ENCODE results near the gene BAIAP3. TPM values are rescaled to one million over a fixed set of nuclear protein-coding genes. Genes with fewer than 3 reads are reported as not detected.
A peak's percentile ranks its signal among the peaks of the same experiment; 100 is the strongest.

The BAIAP3 gene
- total RNA-seq, 1 experiment from 2014 or later, result not detected

GRCh38 chr16:1331712-1332617, 1.5 kb upstream of the BAIAP3 start:
- Histone ChIP-seq H3K9me2 (replicated peaks; ENCODE audit: insufficient read depth, low read length) (no peaks in the 10 kb centered on the region), H3K4me2 (ENCODE audit: low read depth, low read length, poor library complexity, severe bottlenecking) (no peak overlapping the region), H3K4me3 (ENCODE audit: low read length) (no peak overlapping the region), H3K9me3 (ENCODE audit: low read length) (peaks cover 6% of the 10 kb centered on the region), H3K79me2 (ENCODE audit: low read length) (no peaks in the 10 kb centered on the region), H3K27me3 (ENCODE audit: low read length) (no peaks in the 10 kb centered on the region), H2AFZ (ENCODE audit: low read length) (no peak overlapping the region), H4K20me1 (ENCODE audit: insufficient read depth, low read depth, low read length) (no peaks in the 10 kb centered on the region), H3K27ac (ENCODE audit: low read length) (no peak overlapping the region), H3K4me1 (ENCODE audit: low read length) (peaks cover 8% of the 10 kb centered on the region; the same call in 1 of the 2 replicates), H3K36me3 (ENCODE audit: insufficient read depth, low read length) (no peaks in the 10 kb centered on the region), H3K9ac (ENCODE audit: low read length) (no peak overlapping the region)
- peak; percentile 82 for DNase-seq

DNA sequence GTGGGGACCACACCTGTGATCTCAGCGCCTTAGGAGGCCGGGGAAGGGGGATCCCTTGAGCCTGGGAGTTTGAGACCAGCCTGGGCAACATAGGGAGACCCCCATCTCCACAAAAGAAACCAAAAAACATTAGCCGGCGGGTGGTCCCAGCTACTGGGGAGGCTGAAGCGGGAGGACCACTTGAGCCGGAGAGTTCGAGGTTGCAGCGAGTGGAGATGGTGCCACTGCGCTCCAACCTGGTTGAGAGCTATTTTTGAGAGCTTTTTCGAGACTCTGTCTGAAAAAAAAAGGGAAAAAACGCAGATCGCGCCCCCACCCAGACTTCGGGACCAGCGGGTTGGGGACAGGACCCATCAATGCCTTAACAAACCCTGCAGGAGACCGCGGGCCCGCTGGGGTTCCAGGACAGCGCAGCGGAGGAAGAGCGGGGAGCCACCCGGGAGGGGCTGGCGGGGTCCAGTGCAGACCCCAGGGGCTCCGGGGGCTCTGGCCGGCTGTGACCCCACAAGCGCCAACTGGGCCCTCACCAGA, 762 bp upstream of the BAIAP3 start:
- no peak overlapping the region for H3K9ac ChIP-seq (ENCODE audit: low read length)
- DNase-seq, result no peak
- H2AFZ ChIP-seq (ENCODE audit: low read length), result no peak overlapping the region
- peaks cover 8% of the 10 kb centered on the region; the same call in 1 of the 2 replicates for H3K4me1 ChIP-seq (ENCODE audit: low read length)
- H3K27ac ChIP-seq (ENCODE audit: low read length), result no peak overlapping the region
- H3K9me2 ChIP-seq (replicated peaks; ENCODE audit: insufficient read depth, low read length), result no peaks in the 10 kb centered on the region
- no peaks in the 10 kb centered on the region for H3K36me3 ChIP-seq (ENCODE audit: insufficient read depth, low read length)
- H3K27me3 ChIP-seq (ENCODE audit: low read length), result no peaks in the 10 kb centered on the region
- no peaks in the 10 kb centered on the region; the same call in 1 of the 2 replicates for H4K20me1 ChIP-seq (ENCODE audit: insufficient read depth, low read depth, low read length)
- no peak overlapping the region for H3K4me3 ChIP-seq (ENCODE audit: low read length)
- no peak overlapping the region for H3K4me2 ChIP-seq (ENCODE audit: low read depth, low read length, poor library complexity, severe bottlenecking)
- no peaks in the 10 kb centered on the region for H3K79me2 ChIP-seq (ENCODE audit: low read length)
- H3K9me3 ChIP-seq (ENCODE audit: low read length), result peaks cover 6% of the 10 kb centered on the region

DNA sequence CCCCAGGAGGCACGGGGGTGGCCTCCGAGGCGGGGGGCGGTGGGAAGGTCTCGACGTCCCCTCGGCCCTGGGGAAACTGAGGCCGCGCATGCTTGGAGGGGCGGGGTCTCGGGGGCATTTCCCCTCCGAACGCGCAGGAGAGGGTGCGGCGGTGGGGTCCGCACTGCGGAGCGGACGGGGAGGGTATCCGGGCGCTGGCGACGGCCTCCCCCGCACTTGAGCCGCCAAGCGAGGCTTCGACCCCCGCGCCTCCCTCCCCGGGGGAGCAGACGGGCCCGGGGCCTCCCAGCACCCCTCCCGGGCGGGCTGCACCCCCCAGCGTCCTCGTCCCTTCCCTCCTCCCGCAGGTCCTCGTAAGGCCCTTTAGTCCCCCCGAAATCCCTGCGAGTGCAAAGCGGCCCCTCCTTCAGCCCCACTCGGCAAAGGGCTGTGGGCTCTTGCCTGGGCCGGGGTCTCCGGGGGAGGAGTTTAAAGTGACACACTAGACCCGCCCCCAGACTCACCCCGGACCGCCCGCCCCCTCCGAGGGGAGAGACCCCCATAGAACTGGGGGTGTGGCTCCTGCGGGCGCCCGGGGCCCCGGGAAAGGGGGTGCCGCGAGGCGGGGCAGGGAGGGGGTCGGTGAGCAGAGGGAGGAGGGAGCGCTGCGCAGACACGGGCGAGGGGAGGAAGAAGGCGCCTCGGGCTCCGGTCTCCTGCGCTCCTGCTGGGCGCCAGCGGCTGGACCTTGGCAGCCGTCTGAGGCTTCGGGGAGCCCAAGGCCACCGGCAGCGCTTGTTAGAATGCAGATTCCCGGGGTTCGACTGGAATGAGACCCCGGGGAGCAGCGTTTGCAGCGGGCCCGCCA, 632 bp downstream of the BAIAP3 start:
- Histone ChIP-seq H3K27ac (ENCODE audit: low read length) (no peak overlapping the region), H3K4me2 (ENCODE audit: low read depth, low read length, poor library complexity, severe bottlenecking) (no peak overlapping the region), H3K9me3 (ENCODE audit: low read length) (peaks cover 6% of the 10 kb centered on the region), H3K79me2 (ENCODE audit: low read length) (no peaks in the 10 kb centered on the region), H3K9me2 (replicated peaks; ENCODE audit: insufficient read depth, low read length) (no peaks in the 10 kb centered on the region), H3K4me1 (ENCODE audit: low read length) (peaks cover 8% of the 10 kb centered on the region; the same call in 1 of the 2 replicates), H4K20me1 (ENCODE audit: insufficient read depth, low read depth, low read length) (no peaks in the 10 kb centered on the region; the same call in 1 of the 2 replicates), H3K4me3 (ENCODE audit: low read length) (no peak overlapping the region), H3K9ac (ENCODE audit: low read length) (no peak overlapping the region), H3K36me3 (ENCODE audit: insufficient read depth, low read length) (no peaks in the 10 kb centered on the region), H3K27me3 (ENCODE audit: low read length) (no peaks in the 10 kb centered on the region), H2AFZ (ENCODE audit: low read length) (no peak overlapping the region)
- no peak for DNase-seq

GRCh38 chr16:1334739-1335138, 1.3 kb downstream of the BAIAP3 start:
- H3K4me3 ChIP-seq (ENCODE audit: low read length), result no peak overlapping the region
- no peaks in the 10 kb centered on the region for H3K9me2 ChIP-seq (replicated peaks; ENCODE audit: insufficient read depth, low read length)
- H3K9ac ChIP-seq (ENCODE audit: low read length), result no peak overlapping the region
- DNase-seq, result no peak
- H4K20me1 ChIP-seq (ENCODE audit: insufficient read depth, low read depth, low read length), result no peaks in the 10 kb centered on the region; the same call in 1 of the 2 replicates
- H3K79me2 ChIP-seq (ENCODE audit: low read length), result no peaks in the 10 kb centered on the region
- H2AFZ ChIP-seq (ENCODE audit: low read length), result no peak overlapping the region
- no peaks in the 10 kb centered on the region for H3K27me3 ChIP-seq (ENCODE audit: low read length)
- peaks cover 6% of the 10 kb centered on the region for H3K9me3 ChIP-seq (ENCODE audit: low read length)
- no peak overlapping the region for H3K4me2 ChIP-seq (ENCODE audit: low read depth, low read length, poor library complexity, severe bottlenecking)
- H3K27ac ChIP-seq (ENCODE audit: low read length), result no peak overlapping the region
- H3K36me3 ChIP-seq (ENCODE audit: insufficient read depth, low read length), result no peaks in the 10 kb centered on the region
- peaks cover 8% of the 10 kb centered on the region; the same call in 1 of the 2 replicates for H3K4me1 ChIP-seq (ENCODE audit: low read length)

DNA sequence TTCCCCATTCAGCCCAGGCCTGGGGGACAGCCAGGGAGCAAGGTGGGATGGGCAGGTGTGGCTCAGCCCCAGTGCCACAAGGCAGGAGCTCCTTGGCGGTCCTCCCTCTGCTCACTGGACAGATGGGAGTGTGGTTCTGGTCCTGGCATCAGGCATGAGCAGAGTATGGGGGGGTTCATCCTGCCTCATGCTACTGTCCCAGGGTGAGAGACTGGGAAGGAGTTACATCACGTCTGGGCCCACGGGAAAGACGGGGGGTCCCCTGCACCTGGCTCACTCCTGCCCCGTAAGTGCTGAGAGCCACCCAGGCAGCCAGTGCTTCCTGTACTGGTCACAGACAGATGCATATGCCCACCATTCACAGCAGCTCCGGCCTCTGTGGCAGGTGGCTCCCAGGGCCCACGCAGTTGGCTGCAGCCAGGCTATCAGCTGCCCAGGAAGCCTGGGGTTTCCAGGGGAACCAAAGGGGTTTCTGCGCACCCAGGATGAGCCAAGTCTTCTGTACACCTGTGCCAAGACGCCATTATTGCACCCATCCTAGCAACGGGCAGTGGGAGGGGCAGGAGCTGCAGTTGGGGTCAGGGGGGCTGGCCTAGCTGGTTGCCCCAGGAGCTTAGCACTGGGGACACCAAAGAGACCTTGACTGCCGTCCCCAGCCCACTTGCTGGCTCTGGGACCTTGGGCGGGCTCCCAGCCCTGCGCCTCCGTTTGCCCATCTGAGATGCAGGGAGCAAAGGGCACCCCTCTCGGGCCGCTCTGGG, 1.9 kb downstream of the BAIAP3 start:
- no peak for DNase-seq
- no peak overlapping the region for H2AFZ ChIP-seq (ENCODE audit: low read length)
- H3K79me2 ChIP-seq (ENCODE audit: low read length), result no peaks in the 10 kb centered on the region
- no peaks in the 10 kb centered on the region; the same call in 1 of the 2 replicates for H4K20me1 ChIP-seq (ENCODE audit: insufficient read depth, low read depth, low read length)
- no peak overlapping the region for H3K9ac ChIP-seq (ENCODE audit: low read length)
- peaks cover 1% of the 10 kb centered on the region; the same call in 1 of the 2 replicates for H3K9me3 ChIP-seq (ENCODE audit: low read length)
- H3K4me1 ChIP-seq (ENCODE audit: low read length), result peaks cover 8% of the 10 kb centered on the region; the same call in 1 of the 2 replicates
- H3K9me2 ChIP-seq (replicated peaks; ENCODE audit: insufficient read depth, low read length), result no peaks in the 10 kb centered on the region
- H3K27me3 ChIP-seq (ENCODE audit: low read length), result no peaks in the 10 kb centered on the region
- no peak overlapping the region for H3K4me2 ChIP-seq (ENCODE audit: low read depth, low read length, poor library complexity, severe bottlenecking)
- no peak overlapping the region for H3K4me3 ChIP-seq (ENCODE audit: low read length)
- no peaks in the 10 kb centered on the region for H3K36me3 ChIP-seq (ENCODE audit: insufficient read depth, low read length)
- no peak overlapping the region for H3K27ac ChIP-seq (ENCODE audit: low read length)

DNA sequence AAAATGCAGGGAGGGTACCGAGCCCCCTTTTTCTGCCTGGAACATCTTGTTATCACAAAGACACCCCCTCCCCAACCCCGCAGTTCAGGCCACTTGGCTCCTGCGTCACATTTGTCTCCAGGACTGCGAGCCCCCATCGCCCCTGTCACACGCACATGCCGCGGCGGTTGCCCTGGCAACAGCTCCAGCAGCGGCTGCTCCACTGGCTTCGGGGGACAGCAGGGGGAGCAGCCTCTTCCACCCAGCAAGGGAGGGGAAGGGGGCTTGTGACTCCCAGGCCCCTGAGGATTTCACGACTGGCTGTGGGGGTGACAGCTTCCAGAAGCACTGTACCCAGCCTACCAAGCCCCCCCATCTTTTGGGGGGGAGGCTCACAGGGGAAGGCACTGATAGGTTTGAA, 2.6 kb downstream of the BAIAP3 start:
- H3K4me3 ChIP-seq (ENCODE audit: low read length), result no peak overlapping the region
- no peaks in the 10 kb centered on the region for H3K9me3 ChIP-seq (ENCODE audit: low read length)
- no peak overlapping the region for H3K9ac ChIP-seq (ENCODE audit: low read length)
- no peaks in the 10 kb centered on the region for H3K9me2 ChIP-seq (replicated peaks; ENCODE audit: insufficient read depth, low read length)
- no peak overlapping the region for H3K4me2 ChIP-seq (ENCODE audit: low read depth, low read length, poor library complexity, severe bottlenecking)
- no peaks in the 10 kb centered on the region for H3K27me3 ChIP-seq (ENCODE audit: low read length)
- H4K20me1 ChIP-seq (ENCODE audit: insufficient read depth, low read depth, low read length), result no peaks in the 10 kb centered on the region; the same call in 1 of the 2 replicates
- peak; percentile 65 for DNase-seq
- peaks cover 8% of the 10 kb centered on the region; the same call in 1 of the 2 replicates for H3K4me1 ChIP-seq (ENCODE audit: low read length)
- no peak overlapping the region for H2AFZ ChIP-seq (ENCODE audit: low read length)
- no peaks in the 10 kb centered on the region for H3K79me2 ChIP-seq (ENCODE audit: low read length)
- H3K36me3 ChIP-seq (ENCODE audit: insufficient read depth, low read length), result no peaks in the 10 kb centered on the region
- no peak overlapping the region for H3K27ac ChIP-seq (ENCODE audit: low read length)

DNA sequence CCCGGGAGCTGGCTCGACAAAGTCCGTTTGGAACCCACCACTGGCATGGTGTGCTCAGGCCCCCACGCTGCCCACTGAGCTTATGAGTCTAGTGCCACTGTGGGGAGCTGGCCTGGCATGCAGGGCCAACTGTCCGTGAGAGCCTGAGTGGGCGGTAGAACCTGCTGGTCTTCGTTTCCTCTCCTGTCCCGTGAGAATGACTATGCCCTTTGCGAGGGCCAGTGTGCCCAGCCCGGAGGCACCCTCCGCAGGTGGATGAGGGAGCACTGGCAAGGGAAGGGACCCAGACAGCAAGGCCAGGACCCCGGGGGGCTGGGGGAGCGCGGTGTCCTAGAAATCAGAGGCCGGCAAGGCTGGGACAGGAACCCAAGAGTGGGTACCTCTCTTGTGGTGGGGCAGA, 3.2 kb downstream of the BAIAP3 start:
- H3K4me3 ChIP-seq (ENCODE audit: low read length), result no peak overlapping the region
- no peaks in the 10 kb centered on the region; the same call in 1 of the 2 replicates for H4K20me1 ChIP-seq (ENCODE audit: insufficient read depth, low read depth, low read length)
- H3K4me1 ChIP-seq (ENCODE audit: low read length), result peaks cover 8% of the 10 kb centered on the region; the same call in 1 of the 2 replicates
- H3K9me3 ChIP-seq (ENCODE audit: low read length), result no peaks in the 10 kb centered on the region
- H3K79me2 ChIP-seq (ENCODE audit: low read length), result no peaks in the 10 kb centered on the region
- H3K9ac ChIP-seq (ENCODE audit: low read length), result no peak overlapping the region
- H3K36me3 ChIP-seq (ENCODE audit: insufficient read depth, low read length), result no peaks in the 10 kb centered on the region
- no peaks in the 10 kb centered on the region for H3K27me3 ChIP-seq (ENCODE audit: low read length)
- H3K27ac ChIP-seq (ENCODE audit: low read length), result no peak overlapping the region
- no peak for DNase-seq
- no peak overlapping the region for H2AFZ ChIP-seq (ENCODE audit: low read length)
- H3K4me2 ChIP-seq (ENCODE audit: low read depth, low read length, poor library complexity, severe bottlenecking), result no peak overlapping the region
- no peaks in the 10 kb centered on the region for H3K9me2 ChIP-seq (replicated peaks; ENCODE audit: insufficient read depth, low read length)
